ENCODE data around the gene IL17D.

GRCh38 chr13:20691616-20692015 lies 11.9 kb upstream of the IL17D start:
- TF ChIP-seq CTCF (IDR thresholded peaks at IDR 0.05) (no peak), POLR2A (IDR thresholded peaks at IDR 0.05) (no peak), EP300 (IDR thresholded peaks at IDR 0.05) (no peak)
